Measurements from ENCODE around the gene PCYOX1L.

DNA sequence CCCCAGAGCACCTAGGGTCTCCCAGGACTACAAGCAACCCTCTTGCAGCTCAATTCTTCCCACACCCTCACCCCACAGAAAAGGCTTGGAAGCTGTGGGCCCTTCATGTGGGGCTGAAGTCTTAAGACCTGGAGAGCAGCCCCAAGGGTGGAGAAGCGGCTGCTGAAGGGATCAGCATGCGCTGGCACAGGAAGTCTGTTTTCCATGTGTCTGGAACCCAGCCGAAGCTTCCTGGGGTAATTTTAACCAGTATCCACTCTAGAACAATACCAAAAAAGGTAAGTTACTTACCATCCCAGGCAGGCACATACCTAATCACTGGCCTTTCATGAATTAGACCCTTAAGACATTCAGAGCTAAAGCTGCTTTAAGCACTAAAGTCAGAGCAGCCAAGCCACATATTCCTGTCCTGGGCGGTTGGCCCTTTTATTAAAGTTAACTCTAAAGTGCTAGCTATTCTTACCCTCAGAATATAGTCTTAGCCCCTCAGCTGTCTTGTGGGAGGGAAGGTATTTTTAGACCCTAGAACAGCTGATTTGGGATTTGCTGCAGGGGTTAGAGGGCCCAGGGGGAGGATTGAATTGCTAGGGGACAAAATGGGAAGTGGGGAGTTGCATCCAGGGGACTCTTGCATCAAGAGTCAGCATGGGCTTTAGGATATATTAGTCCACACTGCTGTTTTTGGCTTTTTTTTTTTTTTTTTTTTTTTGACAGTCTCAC lies 14.4 kb downstream of the PCYOX1L start:
- TF ChIP-seq, protein P1, sequence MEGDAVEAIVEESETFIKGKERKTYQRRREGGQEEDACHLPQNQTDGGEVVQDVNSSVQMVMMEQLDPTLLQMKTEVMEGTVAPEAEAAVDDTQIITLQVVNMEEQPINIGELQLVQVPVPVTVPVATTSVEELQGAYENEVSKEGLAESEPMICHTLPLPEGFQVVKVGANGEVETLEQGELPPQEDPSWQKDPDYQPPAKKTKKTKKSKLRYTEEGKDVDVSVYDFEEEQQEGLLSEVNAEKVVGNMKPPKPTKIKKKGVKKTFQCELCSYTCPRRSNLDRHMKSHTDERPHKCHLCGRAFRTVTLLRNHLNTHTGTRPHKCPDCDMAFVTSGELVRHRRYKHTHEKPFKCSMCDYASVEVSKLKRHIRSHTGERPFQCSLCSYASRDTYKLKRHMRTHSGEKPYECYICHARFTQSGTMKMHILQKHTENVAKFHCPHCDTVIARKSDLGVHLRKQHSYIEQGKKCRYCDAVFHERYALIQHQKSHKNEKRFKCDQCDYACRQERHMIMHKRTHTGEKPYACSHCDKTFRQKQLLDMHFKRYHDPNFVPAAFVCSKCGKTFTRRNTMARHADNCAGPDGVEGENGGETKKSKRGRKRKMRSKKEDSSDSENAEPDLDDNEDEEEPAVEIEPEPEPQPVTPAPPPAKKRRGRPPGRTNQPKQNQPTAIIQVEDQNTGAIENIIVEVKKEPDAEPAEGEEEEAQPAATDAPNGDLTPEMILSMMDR (IDR thresholded peaks at IDR 0.05; ENCODE audit: low read depth, low read length), result no peak
- TF ChIP-seq EZH2phosphoT487 (IDR thresholded peaks at IDR 0.05; ENCODE audit: low read depth), result no peak
